Immature natural killer cell (primary cell): ENCODE measurements around the gene PEX11A. TPM values are rescaled to one million over a fixed set of nuclear protein-coding genes. Genes with fewer than 3 reads are reported as not detected.
A peak's percentile ranks its signal among the peaks of the same experiment; 100 is the strongest.

Experiments
- DNase-seq, 3 donors: peaks; one replicate each; pipeline ENCODE4 v3.0.0; 2022; ENCODE audit warnings: mixed read lengths in 1 of 3
- H3K27ac Mint-ChIP-seq, 6 donors: one replicate each; pipeline ENCODE4 v1.8.0; 2020; ENCODE audit warnings: mixed read lengths in 6 of 6, mild to moderate bottlenecking in 5 of 6, inconsistent platforms in 4 of 6, moderate library complexity in 3 of 6
- H3K27me3 Mint-ChIP-seq, 3 donors: one replicate each; pipeline ENCODE4 v1.8.0; 2020 to 2021; ENCODE audit warnings: low read depth in 3 of 3, mild to moderate bottlenecking in 3 of 3, mixed read lengths in 3 of 3, moderate library complexity in 3 of 3, inconsistent platforms in 1 of 3
- H3K36me3 Mint-ChIP-seq, 3 donors: one replicate each; pipeline ENCODE4 v1.8.0; 2020; ENCODE audit warnings: mixed read lengths in 3 of 3, inconsistent platforms in 2 of 3, mild to moderate bottlenecking in 2 of 3
- H3K4me1 Mint-ChIP-seq, 2 donors: one replicate each; pipeline ENCODE4 v1.8.0; 2020; ENCODE audit warnings: inconsistent platforms in 2 of 2, mild to moderate bottlenecking in 2 of 2, mixed read lengths in 2 of 2, moderate library complexity in 1 of 2
- H3K4me3 Mint-ChIP-seq, 5 donors: one replicate each; pipeline ENCODE4 v1.8.0; 2020; ENCODE audit warnings: mild to moderate bottlenecking in 5 of 5, mixed read lengths in 5 of 5, inconsistent platforms in 3 of 5, moderate library complexity in 3 of 5
- H3K9me3 Mint-ChIP-seq, 6 donors: one replicate each; pipeline ENCODE4 v1.8.0; 2020; ENCODE audit warnings: mild to moderate bottlenecking in 6 of 6, mixed read lengths in 6 of 6, inconsistent platforms in 4 of 6, moderate library complexity in 3 of 6
- polyA plus RNA-seq, 3 donors: library from polyadenylated mRNA; unstranded; fragments of 300-500 nt; fragmentation: Illumina TruSeq; gene quantifications; one replicate each; pipeline ENCODE4 v1.2.3, GENCODE V29; 2021

Gene PEX11A
- polyA plus RNA-seq, 3 donors from 2014 or later, result 3.1 to 5.9 (median 5.3) TPM

DNA sequence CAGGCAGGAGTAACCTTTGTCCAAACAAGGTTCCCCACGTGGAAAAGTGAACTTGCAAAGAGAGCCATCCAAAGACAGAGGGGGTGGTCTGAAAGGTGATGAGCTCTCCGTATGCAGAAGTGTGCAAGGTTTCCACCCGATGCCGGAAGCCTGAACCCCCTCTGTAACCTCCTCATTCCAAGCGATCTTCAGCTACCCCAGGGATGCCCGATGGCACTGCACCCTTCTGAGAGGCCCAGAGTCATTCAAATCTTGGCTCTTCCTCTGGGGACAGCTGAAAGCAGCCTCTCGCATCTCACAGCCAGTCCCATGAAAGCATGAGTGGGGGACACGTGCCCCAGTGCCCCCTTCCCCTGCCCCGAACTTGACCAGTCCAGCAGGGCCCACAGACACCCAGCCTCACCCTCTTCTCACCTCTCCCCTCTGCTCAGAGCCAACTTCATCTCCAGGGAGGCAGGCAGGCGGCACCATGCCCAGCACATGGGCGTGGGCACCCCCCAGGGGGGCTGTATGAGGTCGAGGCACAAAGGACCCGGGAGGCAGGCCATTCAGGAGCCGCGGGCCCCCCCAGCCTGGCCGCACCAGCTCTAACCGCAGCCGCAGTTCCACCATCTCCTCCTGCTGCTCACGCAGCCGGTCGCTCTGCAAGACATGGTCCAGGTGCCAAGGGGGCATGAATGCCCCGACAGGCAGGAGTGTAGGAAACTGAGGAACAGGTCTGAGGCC lies 44.0 kb downstream of the PEX11A start:
- Mint-ChIP-seq H3K27me3 (peaks cover 0 to 2% (median 0%) of the 10 kb centered on the region in 3 donors), H3K36me3 (no peaks in the 10 kb centered on the region), H3K4me3 (no peak overlapping the region), H3K9me3 (no peaks in the 10 kb centered on the region), H3K27ac (no peak overlapping the region), H3K4me1 (peaks cover 0 to 3% of the 10 kb centered on the region in 2 donors)
- no peak for DNase-seq

DNA sequence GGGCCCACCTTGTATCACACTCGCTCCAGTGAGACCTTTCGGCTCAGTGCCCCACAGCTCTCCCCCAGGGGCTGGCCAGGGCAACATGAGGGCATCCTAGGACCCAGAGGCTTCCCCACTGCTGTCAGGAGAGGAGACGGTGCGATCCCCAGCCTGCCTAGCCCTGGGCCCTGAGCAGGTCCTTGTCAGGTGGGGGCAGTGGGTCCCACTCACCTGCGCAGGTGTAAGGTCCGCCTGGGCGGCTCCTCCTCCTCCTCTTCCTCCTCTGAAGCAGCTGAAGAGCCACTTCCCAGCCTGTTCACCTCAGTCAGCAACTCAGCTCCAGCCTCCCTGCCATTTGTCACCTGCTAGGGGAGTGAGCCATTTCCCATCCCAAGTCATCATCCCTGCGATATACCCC lies 44.9 kb downstream of the PEX11A start:
- Mint-ChIP-seq H3K9me3 (no peaks in the 10 kb centered on the region), H3K27ac (no peak overlapping the region), H3K36me3 (no peaks in the 10 kb centered on the region), H3K4me3 (no peak overlapping the region), H3K27me3 (peaks cover 0 to 2% (median 0%) of the 10 kb centered on the region in 3 donors), H3K4me1 (peaks cover 6 to 7% of the 10 kb centered on the region in 2 donors)
- no peak for DNase-seq

DNA sequence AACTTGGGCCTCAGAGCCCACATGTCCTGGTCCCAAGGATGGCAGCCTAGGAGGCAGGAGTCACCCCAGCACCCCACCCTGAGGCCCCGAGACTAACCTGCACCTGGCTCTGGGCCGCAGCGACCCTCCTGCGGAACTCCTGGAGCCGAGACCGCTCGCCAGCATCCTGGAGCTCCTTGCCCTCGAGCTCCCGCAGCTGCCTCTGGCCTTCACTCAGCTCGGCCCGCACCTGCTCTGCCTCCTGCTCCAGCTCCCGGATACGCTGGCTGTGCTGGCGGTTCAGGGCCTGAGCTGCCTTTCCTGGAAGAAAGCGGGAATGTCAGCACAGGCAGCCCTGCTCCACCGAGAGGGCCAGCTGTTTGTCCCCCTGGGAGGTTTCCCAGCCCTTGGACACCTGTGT lies 48.4 kb downstream of the PEX11A start:
- no peak for DNase-seq

DNA sequence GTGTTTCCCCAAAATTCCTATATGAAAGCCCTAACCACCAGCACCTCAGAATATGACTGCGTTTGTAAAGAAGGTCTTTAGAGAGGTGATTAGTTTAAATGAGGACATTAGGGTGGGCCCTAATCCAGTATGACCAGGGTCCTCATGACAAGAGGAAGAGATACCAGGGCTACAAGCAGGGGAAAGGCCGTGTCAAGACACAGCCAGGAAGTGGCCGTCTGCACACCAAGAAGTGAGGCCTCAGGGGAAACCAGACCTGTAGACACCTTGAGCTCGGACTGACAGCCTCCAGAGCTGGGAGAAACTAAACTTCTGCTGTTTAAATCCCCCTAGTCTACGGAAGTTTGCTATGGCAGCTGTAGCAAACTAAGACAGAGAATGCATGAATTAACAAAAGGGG lies 49.5 kb downstream of the PEX11A start:
- peak overlapping the region in 1 of 6 donors; percentile 63 for H3K27ac Mint-ChIP-seq
- H3K27me3 Mint-ChIP-seq, result peaks cover 0 to 2% (median 0%) of the 10 kb centered on the region in 3 donors

More for the DNA sequence above, 48.4 kb downstream of the PEX11A start:
- H3K27ac Mint-ChIP-seq, result no peak overlapping the region
- peaks cover 0 to 4% (median 0%) of the 10 kb centered on the region in 3 donors for H3K36me3 Mint-ChIP-seq
- H3K4me1 Mint-ChIP-seq, result peaks cover 4 to 7% of the 10 kb centered on the region in 2 donors
- H3K4me3 Mint-ChIP-seq, result no peak overlapping the region
- H3K9me3 Mint-ChIP-seq, result no peaks in the 10 kb centered on the region
- H3K27me3 Mint-ChIP-seq, result peaks cover 0 to 2% (median under 1%) of the 10 kb centered on the region in 3 donors

DNA sequence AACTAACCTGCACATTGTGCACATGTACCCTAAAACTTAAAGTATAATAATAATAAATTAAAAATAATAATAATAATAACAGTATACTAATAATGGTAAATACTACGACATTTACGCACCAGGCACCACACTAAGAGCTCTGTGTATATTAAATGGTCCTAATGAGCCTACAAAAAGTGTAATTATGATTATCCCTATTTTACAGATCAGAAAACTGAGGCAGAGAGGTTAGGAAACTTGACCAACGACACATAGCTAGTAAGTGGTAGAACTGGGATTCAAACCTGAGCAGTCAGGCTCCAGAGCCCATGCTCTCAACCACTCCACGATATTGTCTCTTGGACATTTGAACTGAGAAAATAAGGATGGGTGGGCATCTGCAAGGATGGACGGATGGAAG lies 50.3 kb downstream of the PEX11A start:
- no peak for DNase-seq
- H3K27ac Mint-ChIP-seq, result no peak overlapping the region
- peaks cover 0 to 2% (median 0%) of the 10 kb centered on the region in 6 donors for H3K9me3 Mint-ChIP-seq
- peaks cover 0 to 2% (median under 1%) of the 10 kb centered on the region in 3 donors for H3K27me3 Mint-ChIP-seq
- peaks cover 3 to 7% of the 10 kb centered on the region in 2 donors for H3K4me1 Mint-ChIP-seq
- peaks cover 0 to 6% (median 0%) of the 10 kb centered on the region in 3 donors for H3K36me3 Mint-ChIP-seq
- H3K4me3 Mint-ChIP-seq, result no peak overlapping the region

More for the DNA sequence above, 49.5 kb downstream of the PEX11A start:
- Mint-ChIP-seq H3K4me3 (no peak overlapping the region), H3K36me3 (peaks cover 0 to 4% (median 0%) of the 10 kb centered on the region in 3 donors), H3K4me1 (peaks cover 3 to 7% of the 10 kb centered on the region in 2 donors), H3K9me3 (no peaks in the 10 kb centered on the region)
- no peak for DNase-seq

DNA sequence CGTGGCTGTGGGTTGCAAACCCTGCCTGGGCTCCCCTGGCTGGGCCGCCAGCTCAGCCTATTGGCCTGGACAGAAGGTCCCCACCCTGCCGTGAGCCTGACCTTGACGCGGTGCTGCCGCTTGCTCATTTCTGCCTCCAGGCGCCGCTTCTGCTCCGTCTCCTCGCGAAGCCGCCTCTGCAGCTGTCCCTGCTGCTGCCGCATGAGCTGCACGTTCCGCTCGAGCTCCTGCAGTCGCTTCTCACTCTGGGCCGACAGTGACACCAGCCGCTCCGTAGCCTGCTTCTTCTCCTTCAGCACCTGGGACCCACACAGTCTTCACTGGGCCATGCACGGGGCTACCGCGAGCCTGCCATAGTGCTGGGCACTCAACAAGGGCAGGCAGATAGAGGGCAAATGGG lies 57.0 kb downstream of the PEX11A start:
- no peak for DNase-seq

DNA sequence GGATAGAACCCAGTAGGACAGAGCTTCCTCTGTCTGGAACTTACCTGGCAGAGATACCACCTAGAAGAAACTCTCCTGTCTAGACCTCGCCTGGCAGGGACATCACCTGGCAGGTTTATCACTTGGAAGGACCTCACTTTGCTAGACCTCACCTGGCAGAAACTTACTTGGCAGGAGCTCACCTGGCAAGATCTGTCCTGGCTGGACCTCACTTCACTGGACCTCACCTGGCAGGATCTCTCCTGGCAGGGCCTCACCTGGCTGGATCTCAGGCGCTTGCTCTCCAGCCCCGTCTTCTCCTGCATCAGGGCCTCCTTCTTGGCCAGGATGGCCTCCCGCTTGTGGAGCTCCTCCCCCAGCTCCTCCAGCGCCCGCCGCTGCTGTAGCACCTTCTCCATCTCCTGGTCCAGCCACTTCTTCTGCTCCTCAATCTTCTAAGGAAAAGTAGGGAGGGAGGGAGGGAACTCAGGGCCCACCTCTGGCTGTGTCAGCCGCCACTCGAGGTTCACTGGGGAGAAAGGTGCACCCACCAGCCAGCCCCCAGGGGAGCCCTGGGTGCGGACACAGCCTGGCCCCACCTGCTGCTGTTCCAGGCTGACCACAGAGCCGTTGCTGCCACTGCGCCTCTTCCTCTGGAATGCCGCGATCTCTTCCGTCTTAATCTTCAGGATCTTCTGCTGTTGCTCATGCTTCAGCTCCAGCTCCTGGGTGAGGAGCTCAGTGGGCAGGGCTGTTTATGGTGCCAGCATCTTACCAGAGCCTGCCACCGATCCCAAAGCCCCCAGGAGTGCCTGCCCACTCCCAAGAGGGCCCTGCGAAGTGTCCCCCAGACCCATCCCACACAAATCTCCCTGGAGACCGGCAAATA lies 57.8 kb downstream of the PEX11A start:
- Mint-ChIP-seq H3K9me3 (peaks cover 0 to 4% (median 0%) of the 10 kb centered on the region in 6 donors), H3K36me3 (peaks cover 0 to 8% (median 4%) of the 10 kb centered on the region in 3 donors), H3K27ac (no peak overlapping the region), H3K4me1 (no peaks in the 10 kb centered on the region), H3K27me3 (peaks cover 2 to 7% (median 3%) of the 10 kb centered on the region in 3 donors), H3K4me3 (no peak overlapping the region)
- DNase-seq, result no peak

More for the DNA sequence above, 57.0 kb downstream of the PEX11A start:
- Mint-ChIP-seq H3K27me3 (peaks cover 2 to 7% (median 3%) of the 10 kb centered on the region in 3 donors), H3K36me3 (peaks cover 0 to 6% (median 4%) of the 10 kb centered on the region in 3 donors), H3K4me1 (no peaks in the 10 kb centered on the region), H3K4me3 (no peak overlapping the region), H3K9me3 (peaks cover 0 to 4% (median 0%) of the 10 kb centered on the region in 6 donors), H3K27ac (no peak overlapping the region)

DNA sequence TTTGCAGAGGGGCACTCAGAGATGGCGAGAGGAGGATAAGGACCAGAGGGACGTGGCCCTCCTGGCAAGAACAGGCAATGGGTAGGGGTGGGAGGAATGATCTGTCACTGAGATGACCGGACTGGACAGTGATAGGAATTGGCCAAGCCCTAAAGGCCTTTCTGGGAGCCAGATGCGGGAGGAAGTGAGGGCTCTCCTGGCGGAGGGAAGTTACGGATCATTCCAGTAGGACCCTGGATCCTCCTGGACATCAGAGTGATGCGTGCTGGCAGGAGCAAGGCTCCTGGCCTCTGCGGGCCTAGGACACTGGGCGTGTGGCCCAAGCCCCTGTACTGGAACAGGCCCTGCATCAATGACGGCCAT lies 58.7 kb downstream of the PEX11A start:
- no peak for DNase-seq
- no peaks in the 10 kb centered on the region for H3K4me1 Mint-ChIP-seq
- H3K27me3 Mint-ChIP-seq, result peaks cover 2 to 5% (median 3%) of the 10 kb centered on the region in 3 donors
- no peak overlapping the region for H3K27ac Mint-ChIP-seq
- H3K4me3 Mint-ChIP-seq, result no peak overlapping the region
- H3K36me3 Mint-ChIP-seq, result peaks cover 0 to 9% (median 4%) of the 10 kb centered on the region in 3 donors
- peaks cover 0 to 4% (median 0%) of the 10 kb centered on the region in 6 donors for H3K9me3 Mint-ChIP-seq

Other genes starting within 250 kb of the PEX11A start
- gene RHCG, start 194.2 kb downstream of the PEX11A start, polyA plus RNA-seq, result not detected
- gene TICRR, start 115.3 kb downstream of the PEX11A start, polyA plus RNA-seq, result under 1 TPM in 1 of 3 donors, not detected in 2; 0.10 TPM
- under 1 TPM in 1 of 3 donors, not detected in 2; 0.16 TPM for gene KIF7, start 35.3 kb downstream of the PEX11A start, polyA plus RNA-seq
- gene PLIN1, start 11.4 kb downstream of the PEX11A start, polyA plus RNA-seq, result not detected
- gene WDR93, start 57 bp upstream of the PEX11A start, polyA plus RNA-seq, result under 1 TPM in 2 of 3 donors, not detected in 1; 0.16 to 0.46 TPM
- gene MESP1, start 60.5 kb upstream of the PEX11A start, polyA plus RNA-seq, result 1 to 10 TPM; 1.8 to 5.4 (median 4.5) TPM
- gene MESP2, start 85.6 kb upstream of the PEX11A start, polyA plus RNA-seq, result not detected
- gene ANPEP, start 124.1 kb upstream of the PEX11A start, polyA plus RNA-seq, result 1 to 10 TPM in 1 of 3 donors, under 1 TPM in 2; 0.42 to 4.3 (median 0.59) TPM
- 10 to 100 TPM; 23.7 to 38.5 (median 32.2) TPM for gene AP3S2, start 203.2 kb upstream of the PEX11A start, polyA plus RNA-seq
- gene ARPIN, start 222.2 kb upstream of the PEX11A start, polyA plus RNA-seq, result under 1 TPM in 1 of 3 donors, not detected in 2; 0.23 TPM